Nucleus accumbens (tissue), 56 donors: ENCODE data around the gene STX18.
"Not testable (repeated sequence)": the region's sequence is repeated elsewhere in the genome, so short reads cannot be mapped to it uniquely, and the experiment has no call there.

Experiments used
- DNase-seq, 56 donors: peaks; one replicate each; lab custom pipeline; 2025; lab: John Stamatoyannopoulos, UW

Gene STX18

GRCh38 chr4:4558881-4559280 lies 17.0 kb upstream of the STX18 start:
- no peak for DNase-seq

GRCh38 chr4:4555916-4556315 lies 14.1 kb upstream of the STX18 start:
- DNase-seq: no peak

DNA sequence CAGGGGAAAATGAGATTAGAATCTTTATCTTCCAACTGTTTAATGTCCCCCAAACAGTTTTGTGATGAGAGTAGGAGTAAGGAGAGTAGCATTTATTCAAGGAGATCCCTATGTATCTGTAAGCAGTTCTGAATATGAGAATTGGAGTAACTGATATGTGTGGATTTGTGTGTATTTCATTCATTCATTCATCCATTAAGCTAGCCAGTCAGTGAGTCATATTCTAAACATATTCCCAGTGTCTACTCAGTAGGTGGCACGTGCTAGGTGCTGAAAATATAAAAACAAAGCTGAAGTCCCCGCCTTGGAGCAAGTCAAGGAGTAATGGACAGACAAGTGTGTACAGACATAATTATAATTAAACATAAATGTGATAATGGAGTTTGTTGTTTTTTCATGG lies 12.4 kb upstream of the STX18 start:
- no peak for DNase-seq

- not testable (repeated sequence) for DNase-seq
These were observed 10.2 kb upstream of the STX18 start for GRCh38 chr4:4552042-4552441.

- DNase-seq: not testable (repeated sequence)
These were observed 8.3 kb upstream of the STX18 start for GRCh38 chr4:4550161-4550560.

GRCh38 chr4:4549534-4549933 lies 7.7 kb upstream of the STX18 start:
- no peak for DNase-seq

DNA sequence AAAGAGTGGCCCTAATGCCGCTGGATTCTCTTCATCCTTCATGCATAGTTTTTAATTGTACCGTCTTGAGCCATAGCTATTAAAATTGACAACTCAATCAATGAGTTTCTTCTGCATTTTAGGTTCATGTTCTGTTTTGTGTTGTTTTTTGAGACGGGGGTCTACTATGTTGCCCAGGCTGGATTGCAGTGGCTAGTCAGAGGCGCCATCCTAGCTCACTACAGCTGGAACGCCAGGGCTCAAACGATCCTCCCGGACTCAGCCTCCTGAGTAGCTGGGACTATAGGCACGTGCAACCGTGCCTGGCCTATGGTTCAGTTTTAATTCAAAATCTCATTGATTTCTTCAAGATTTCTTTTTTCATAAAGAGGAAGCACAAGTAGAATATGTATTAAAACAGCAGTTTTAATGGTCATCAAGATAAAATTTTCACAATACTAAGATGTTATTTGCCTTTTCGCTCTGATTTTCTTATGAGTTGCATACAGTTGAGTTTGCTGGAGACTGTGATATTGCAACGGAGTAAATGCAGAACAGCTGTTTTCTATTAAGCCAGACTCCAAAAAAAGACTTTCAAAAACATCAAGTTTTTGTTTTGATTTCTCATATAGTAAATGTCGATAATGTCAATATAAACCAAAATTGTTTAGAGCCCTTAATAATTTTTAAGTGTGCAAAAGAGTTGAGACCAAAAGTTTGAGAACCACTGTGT lies 1.1 kb upstream of the STX18 start:
- DNase-seq: no peak

GRCh38 chr4:4541040-4541631 lies 712 bp downstream of the STX18 start:
- peak in 3 of 56 donors; percentile 15 to 48 (median 39) for DNase-seq

- no peak for DNase-seq
These were observed 2.4 kb downstream of the STX18 start for GRCh38 chr4:4539481-4539880.

- no peak for DNase-seq
These were observed 6.3 kb downstream of the STX18 start for GRCh38 chr4:4535590-4535989.

GRCh38 chr4:4534515-4535145 lies 7.2 kb downstream of the STX18 start:
- no peak for DNase-seq

DNA sequence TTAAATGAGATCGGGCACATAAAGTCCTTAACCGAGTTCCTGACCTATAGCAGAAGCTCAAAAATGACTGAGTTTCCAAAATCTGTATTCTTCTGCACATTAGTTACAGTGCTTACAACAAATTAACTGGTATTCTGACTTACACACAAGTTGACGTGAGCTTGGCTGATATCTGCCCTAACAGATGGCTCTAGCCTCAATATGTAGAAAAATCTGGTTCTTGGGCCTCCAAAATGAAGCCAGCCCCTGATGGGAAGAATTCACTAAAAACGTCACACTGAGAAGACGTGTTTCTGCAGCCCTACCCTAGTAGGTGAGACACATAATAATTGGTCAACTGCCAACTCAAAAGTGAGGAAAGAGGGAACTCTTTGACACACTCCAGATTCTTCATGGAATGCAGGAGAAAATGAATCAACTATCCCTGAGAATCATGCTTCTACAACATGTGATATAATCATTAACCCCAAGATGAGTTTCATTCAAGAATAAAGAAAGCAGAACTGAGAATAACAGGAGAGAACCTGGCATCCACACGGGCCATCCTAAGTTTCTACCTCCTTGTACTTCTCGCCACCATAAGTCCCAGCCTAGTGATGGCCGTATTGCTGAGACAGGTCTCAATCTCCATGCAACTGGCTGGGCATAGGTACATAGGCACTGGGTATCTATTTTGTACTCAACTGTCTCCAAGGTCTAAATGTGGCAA lies 8.2 kb downstream of the STX18 start:
- DNase-seq: no peak

DNA sequence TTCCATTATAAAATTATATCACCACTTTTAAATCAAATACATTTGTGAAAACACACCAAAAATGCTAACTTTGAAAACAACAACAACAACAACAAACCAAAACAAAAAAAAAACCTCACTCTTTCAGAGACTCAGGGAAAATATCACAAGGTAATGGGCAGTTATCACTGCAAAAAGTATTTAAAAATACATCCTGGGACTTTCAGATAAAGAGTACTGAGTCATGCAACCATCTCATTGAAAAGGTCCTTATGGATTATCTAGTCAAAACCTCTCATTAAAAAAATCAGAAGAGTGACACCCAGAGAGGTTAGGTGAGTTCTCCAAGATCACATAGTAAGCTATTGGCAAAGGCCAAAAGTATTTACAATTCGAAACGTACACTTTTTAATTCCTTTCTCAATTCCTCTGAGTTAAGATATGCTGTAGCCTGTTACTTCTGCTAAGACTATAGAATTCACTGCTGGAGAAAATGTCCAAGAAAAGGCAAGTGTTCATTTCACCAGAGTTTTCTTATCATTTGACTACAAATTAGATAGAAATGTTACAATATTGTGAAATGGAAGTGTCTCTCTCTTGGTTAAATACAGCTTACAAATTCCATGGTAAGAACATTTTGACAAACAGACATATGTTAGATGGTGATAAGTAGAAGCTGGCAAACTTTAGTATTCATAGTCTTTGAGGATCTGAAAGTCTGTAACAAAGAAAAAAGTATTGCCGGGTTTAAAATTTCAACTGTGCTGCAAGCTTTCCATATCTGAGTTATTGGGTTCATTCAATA lies 9.3 kb downstream of the STX18 start:
- no peak for DNase-seq

- DNase-seq: no peak
These were observed 12.5 kb downstream of the STX18 start for GRCh38 chr4:4529392-4529791.

DNA sequence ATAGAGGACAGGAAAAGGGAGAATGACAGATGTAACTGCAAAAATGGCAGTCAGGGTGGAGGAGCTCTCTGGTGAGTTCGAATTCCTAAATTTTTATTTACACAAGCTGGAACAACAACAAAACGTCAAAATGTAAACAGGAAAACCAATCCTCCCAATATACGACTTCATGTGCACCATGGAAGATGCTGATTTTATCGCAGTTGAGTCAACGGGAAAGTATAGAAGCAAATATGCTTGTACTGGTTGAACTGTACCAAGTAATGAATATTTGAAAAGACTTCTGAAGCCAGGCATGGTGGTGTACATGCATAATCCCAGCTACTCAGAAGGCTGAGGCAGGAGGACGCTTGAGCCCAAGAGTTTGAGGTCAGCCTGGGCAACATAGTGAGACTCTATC lies 15.4 kb downstream of the STX18 start:
- DNase-seq: no peak

DNA sequence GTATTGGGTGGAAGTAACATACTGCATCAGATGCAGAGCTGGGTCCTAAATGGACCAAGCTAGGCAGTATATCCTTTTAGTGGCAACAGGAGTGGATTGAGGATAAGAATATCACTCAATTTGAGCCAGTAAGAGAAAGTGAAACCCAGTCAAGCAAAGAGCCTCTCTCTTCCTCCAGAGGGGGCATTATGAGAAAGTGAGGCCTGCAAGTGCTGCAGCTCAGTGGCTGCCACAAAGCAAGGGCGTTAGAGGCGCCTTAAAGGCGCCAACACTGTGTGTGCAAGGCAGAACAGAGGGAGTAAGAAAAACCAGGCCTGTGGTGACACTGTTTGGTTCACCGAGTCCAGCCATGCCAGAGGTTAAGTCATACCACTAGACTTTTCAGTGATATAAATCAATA lies 17.5 kb downstream of the STX18 start:
- no peak for DNase-seq

- no peak for DNase-seq
These were observed 20.1 kb downstream of the STX18 start for GRCh38 chr4:4521731-4522130.

DNA sequence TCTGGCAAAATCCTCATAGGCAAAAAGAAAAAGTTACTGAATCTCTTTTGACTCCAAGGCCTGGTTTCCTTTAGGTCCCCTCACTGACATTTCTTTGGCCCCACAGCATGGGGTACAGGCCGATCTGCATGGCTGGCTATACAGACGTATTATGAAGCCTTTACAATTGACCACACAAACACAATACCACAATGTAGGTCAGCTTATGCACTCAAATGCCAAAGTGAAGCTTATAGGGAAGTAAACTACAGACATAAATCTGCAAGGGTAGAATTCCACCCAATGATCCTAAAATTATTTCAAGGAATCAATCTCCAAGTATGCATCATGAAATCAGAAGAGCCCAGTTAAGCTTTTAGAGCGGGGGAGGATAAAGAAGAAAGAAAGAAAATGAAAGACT lies 20.7 kb downstream of the STX18 start:
- no peak for DNase-seq

- DNase-seq: no peak
These were observed 22.5 kb downstream of the STX18 start for GRCh38 chr4:4519297-4519894.

GRCh38 chr4:4518747-4519146 lies 23.1 kb downstream of the STX18 start:
- DNase-seq: no peak
